DMS114 treated with DMSO at 0.1 percent for 48 hours (cell line): Measurements from ENCODE around the gene MCM9.

Experiments used
- DNase-seq: peaks from one replicate; lab custom pipeline; 2025; ENCODE audit not compliant: unreplicated experiment; lab: John Stamatoyannopoulos, UW

Gene MCM9

GRCh38 chr6:118934461-118935330 lies at the start of gene MCM9:
TSS of gene MCM9 (minus strand) at chr6:118935159. CDS start at chr6:118931723, 3,436 bp downstream.
- DNase-seq, result peak; percentile 71

GRCh38 chr6:118984342-118984741 lies 49.4 kb upstream of the MCM9 start:
- no peak for DNase-seq

GRCh38 chr6:118982575-118982911 lies 47.6 kb upstream of the MCM9 start:
- DNase-seq, result no peak

- no peak for DNase-seq
Measured at GRCh38 chr6:118981884-118982574, 47.1 kb upstream of the MCM9 start.

- no peak for DNase-seq
Measured at GRCh38 chr6:118980063-118980462, 45.1 kb upstream of the MCM9 start.

GRCh38 chr6:118974790-118975189 lies 39.8 kb upstream of the MCM9 start:
- no peak for DNase-seq

- DNase-seq, result no peak
Measured at GRCh38 chr6:118971682-118972081, 36.7 kb upstream of the MCM9 start.

GRCh38 chr6:118970866-118971265 lies 35.9 kb upstream of the MCM9 start:
- DNase-seq, result no peak

- peak; percentile 47 for DNase-seq
Measured at GRCh38 chr6:118968416-118968815, 33.5 kb upstream of the MCM9 start.

- no peak for DNase-seq
Measured at GRCh38 chr6:118967239-118967638, 32.3 kb upstream of the MCM9 start.

GRCh38 chr6:118965843-118966370 lies 30.9 kb upstream of the MCM9 start:
- no peak for DNase-seq

- no peak for DNase-seq
Measured at GRCh38 chr6:118965371-118965770, 30.4 kb upstream of the MCM9 start.

GRCh38 chr6:118963003-118963402 lies 28.0 kb upstream of the MCM9 start:
- peak; percentile 29 for DNase-seq

- DNase-seq, result no peak
Measured at GRCh38 chr6:118959903-118960302, 24.9 kb upstream of the MCM9 start.

GRCh38 chr6:118953391-118953790 lies 18.4 kb upstream of the MCM9 start:
- no peak for DNase-seq

GRCh38 chr6:118952683-118953082 lies 17.7 kb upstream of the MCM9 start:
- no peak for DNase-seq

- no peak for DNase-seq
Measured at GRCh38 chr6:118945217-118945616, 10.3 kb upstream of the MCM9 start.

- no peak for DNase-seq
Measured at GRCh38 chr6:118940770-118941169, 5.8 kb upstream of the MCM9 start.

- DNase-seq, result no peak
Measured at GRCh38 chr6:118939683-118940082, 4.7 kb upstream of the MCM9 start.

- DNase-seq, result no peak
Measured at GRCh38 chr6:118935978-118936703, 1.2 kb upstream of the MCM9 start.

- DNase-seq, result no peak
Measured at GRCh38 chr6:118935331-118935668, 341 bp upstream of the MCM9 start.
